ENCODE measurements around the gene CDH23.

DNA sequence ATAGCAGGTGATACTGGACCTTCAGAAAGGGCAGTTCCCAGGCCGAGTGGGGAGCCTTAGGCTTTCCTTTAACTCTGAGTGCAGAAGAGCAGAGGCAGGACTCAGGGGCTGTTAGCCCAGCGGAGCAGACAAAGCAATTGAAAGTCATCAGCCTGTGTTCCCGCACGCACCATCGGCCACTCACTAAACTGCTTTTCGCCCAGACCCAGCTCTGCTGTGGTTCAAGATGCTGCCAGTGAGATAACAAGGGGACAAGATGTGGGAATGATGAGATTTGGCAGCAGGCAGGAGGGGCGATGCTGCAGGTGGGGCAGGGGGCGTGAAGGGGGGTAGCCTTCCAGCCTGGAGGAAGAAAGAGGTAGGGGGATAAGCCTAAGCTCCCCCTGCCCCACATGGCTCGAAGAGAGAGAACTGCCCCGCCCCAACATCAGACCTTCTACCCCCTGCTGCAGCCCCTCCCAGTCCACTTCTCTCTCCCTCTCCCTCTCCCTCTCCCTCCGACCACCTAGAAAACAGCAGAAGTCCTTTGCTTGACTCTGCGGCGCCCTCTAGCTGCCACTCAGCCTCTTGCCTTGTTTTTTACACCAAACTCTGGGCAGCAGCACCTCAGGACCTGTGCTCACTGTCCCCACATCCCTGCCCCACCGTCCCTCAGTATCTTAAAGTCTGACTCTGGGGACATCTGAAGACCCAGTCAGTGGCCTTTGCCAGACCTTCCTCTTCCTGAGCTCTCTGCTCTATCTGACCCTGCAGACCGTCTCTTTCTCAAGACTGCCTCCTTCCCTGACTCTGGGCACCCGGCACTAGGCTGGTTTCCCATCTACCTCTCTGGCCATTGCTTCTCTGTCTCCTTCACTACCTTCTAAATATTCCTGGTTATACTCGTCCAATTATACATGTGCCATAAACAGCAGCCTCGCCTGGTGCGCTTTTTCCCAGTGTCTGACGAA, 212.4 kb downstream of the CDH23 start:
- TF ChIP-seq, protein P1, sequence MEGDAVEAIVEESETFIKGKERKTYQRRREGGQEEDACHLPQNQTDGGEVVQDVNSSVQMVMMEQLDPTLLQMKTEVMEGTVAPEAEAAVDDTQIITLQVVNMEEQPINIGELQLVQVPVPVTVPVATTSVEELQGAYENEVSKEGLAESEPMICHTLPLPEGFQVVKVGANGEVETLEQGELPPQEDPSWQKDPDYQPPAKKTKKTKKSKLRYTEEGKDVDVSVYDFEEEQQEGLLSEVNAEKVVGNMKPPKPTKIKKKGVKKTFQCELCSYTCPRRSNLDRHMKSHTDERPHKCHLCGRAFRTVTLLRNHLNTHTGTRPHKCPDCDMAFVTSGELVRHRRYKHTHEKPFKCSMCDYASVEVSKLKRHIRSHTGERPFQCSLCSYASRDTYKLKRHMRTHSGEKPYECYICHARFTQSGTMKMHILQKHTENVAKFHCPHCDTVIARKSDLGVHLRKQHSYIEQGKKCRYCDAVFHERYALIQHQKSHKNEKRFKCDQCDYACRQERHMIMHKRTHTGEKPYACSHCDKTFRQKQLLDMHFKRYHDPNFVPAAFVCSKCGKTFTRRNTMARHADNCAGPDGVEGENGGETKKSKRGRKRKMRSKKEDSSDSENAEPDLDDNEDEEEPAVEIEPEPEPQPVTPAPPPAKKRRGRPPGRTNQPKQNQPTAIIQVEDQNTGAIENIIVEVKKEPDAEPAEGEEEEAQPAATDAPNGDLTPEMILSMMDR (conservative IDR thresholded peaks at IDR 0.05): peak; percentile 92
- no peak for TF ChIP-seq EZH2 (IDR thresholded peaks at IDR 0.05; ENCODE audit: low read depth)
